ENCODE measurements around the gene ARHGEF28. TPM values are rescaled to one million over a fixed set of nuclear protein-coding genes. Genes with fewer than 3 reads are reported as not detected.

ARHGEF28 gene
- polyA plus RNA-seq, 1 donor from 2014 or later: not detected

DNA sequence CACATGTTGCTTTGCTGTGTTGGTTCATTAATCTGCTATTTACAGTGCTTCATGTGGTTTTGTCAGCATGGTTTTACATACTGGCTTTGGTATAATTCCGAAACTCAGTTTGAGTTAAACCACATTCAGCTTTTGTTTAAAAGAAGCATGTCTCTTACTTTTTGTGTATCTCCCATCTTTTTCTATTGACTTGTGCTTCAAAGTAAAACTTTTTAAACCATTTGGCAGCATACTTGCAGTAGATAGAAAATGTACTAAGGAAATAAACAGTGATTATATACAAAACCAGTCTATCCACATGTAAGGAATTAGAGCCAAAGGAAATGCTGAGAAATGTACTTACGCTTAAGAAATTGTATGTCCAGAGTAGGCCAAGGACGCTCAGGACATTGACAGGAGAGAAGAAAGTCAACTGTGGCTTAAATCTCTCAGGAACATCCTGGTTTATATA lies 286.9 kb downstream of the ARHGEF28 start:
- no peak overlapping the region for H3K4me3 ChIP-seq (ENCODE audit: low read length)
- H3F3A ChIP-seq (ENCODE audit: insufficient read depth, low read length, poor library complexity, severe bottlenecking): no peaks in the 10 kb centered on the region
- no peaks in the 10 kb centered on the region for H3K79me2 ChIP-seq (replicated peaks; ENCODE audit: insufficient read depth, low read length)
- TF ChIP-seq POLR2AphosphoS5 (IDR thresholded peaks at IDR 0.05) (no peak), EP300 (conservative IDR thresholded peaks at IDR 0.05; ENCODE audit: poor library complexity, severe bottlenecking) (no peak), TAF1 (IDR thresholded peaks at IDR 0.05; ENCODE audit: low read depth) (no peak), RAD21 (conservative IDR thresholded peaks at IDR 0.05) (no peak), SMC3 (conservative IDR thresholded peaks at IDR 0.05; ENCODE audit: poor library complexity) (no peak), MXI1 (conservative IDR thresholded peaks at IDR 0.05; ENCODE audit: poor library complexity, severe bottlenecking) (no peak), EZH2 (IDR thresholded peaks at IDR 0.05; ENCODE audit: borderline replicate concordance, insufficient read depth, low read length, poor library complexity, severe bottlenecking) (no peak)
- TF ChIP-seq, protein P1, sequence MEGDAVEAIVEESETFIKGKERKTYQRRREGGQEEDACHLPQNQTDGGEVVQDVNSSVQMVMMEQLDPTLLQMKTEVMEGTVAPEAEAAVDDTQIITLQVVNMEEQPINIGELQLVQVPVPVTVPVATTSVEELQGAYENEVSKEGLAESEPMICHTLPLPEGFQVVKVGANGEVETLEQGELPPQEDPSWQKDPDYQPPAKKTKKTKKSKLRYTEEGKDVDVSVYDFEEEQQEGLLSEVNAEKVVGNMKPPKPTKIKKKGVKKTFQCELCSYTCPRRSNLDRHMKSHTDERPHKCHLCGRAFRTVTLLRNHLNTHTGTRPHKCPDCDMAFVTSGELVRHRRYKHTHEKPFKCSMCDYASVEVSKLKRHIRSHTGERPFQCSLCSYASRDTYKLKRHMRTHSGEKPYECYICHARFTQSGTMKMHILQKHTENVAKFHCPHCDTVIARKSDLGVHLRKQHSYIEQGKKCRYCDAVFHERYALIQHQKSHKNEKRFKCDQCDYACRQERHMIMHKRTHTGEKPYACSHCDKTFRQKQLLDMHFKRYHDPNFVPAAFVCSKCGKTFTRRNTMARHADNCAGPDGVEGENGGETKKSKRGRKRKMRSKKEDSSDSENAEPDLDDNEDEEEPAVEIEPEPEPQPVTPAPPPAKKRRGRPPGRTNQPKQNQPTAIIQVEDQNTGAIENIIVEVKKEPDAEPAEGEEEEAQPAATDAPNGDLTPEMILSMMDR (IDR thresholded peaks at IDR 0.05; ENCODE audit: poor library complexity, severe bottlenecking): no peak
- TF ChIP-seq, protein P2, sequence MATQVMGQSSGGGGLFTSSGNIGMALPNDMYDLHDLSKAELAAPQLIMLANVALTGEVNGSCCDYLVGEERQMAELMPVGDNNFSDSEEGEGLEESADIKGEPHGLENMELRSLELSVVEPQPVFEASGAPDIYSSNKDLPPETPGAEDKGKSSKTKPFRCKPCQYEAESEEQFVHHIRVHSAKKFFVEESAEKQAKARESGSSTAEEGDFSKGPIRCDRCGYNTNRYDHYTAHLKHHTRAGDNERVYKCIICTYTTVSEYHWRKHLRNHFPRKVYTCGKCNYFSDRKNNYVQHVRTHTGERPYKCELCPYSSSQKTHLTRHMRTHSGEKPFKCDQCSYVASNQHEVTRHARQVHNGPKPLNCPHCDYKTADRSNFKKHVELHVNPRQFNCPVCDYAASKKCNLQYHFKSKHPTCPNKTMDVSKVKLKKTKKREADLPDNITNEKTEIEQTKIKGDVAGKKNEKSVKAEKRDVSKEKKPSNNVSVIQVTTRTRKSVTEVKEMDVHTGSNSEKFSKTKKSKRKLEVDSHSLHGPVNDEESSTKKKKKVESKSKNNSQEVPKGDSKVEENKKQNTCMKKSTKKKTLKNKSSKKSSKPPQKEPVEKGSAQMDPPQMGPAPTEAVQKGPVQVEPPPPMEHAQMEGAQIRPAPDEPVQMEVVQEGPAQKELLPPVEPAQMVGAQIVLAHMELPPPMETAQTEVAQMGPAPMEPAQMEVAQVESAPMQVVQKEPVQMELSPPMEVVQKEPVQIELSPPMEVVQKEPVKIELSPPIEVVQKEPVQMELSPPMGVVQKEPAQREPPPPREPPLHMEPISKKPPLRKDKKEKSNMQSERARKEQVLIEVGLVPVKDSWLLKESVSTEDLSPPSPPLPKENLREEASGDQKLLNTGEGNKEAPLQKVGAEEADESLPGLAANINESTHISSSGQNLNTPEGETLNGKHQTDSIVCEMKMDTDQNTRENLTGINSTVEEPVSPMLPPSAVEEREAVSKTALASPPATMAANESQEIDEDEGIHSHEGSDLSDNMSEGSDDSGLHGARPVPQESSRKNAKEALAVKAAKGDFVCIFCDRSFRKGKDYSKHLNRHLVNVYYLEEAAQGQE (IDR thresholded peaks at IDR 0.05; ENCODE audit: borderline replicate concordance): no peak
- H3K4me2 ChIP-seq (ENCODE audit: low read length): no peak overlapping the region
- no peak overlapping the region for H2AFZ ChIP-seq (ENCODE audit: low read depth, low read length)
- no peak overlapping the region for H3K9ac ChIP-seq (ENCODE audit: low read length)
- no peaks in the 10 kb centered on the region for H3K36me3 ChIP-seq (ENCODE audit: insufficient read depth, low read length)
- no peak overlapping the region for H3K27ac ChIP-seq (ENCODE audit: low read length)
- H3K9me2 ChIP-seq (ENCODE audit: insufficient read depth, low read length): no peaks in the 10 kb centered on the region
- H3K27me3 ChIP-seq (ENCODE audit: insufficient read depth, low read depth, low read length): no peaks in the 10 kb centered on the region
- H3K9me3 ChIP-seq (ENCODE audit: low read length): no peaks in the 10 kb centered on the region
- no peaks in the 10 kb centered on the region for H4K20me1 ChIP-seq (ENCODE audit: insufficient read depth)

DNA sequence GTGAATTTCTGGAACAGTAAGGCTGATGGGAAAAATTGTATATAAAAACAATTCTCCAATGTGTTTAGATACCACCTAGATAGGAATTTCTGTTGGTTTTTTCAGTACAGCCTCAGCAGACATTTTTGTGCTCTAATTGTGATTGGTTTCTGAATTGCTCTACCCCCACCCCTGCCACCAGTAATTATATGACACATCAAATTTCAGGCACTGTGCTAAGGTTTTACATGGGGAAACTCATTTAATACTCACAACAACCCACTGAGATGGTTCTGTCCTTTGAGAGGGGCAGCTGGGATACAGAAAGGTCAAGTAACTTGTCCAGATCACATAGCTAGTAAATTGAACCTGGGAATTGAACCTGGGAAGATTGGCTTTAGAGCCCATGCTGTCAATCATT lies 288.0 kb downstream of the ARHGEF28 start:
- Histone ChIP-seq H3K4me2 (ENCODE audit: low read length) (no peak overlapping the region), H3K36me3 (ENCODE audit: insufficient read depth, low read length) (no peaks in the 10 kb centered on the region)

More for the DNA sequence above, 288.0 kb downstream of the ARHGEF28 start:
- Histone ChIP-seq H4K20me1 (ENCODE audit: insufficient read depth) (no peaks in the 10 kb centered on the region), H3F3A (ENCODE audit: insufficient read depth, low read length, poor library complexity, severe bottlenecking) (no peaks in the 10 kb centered on the region), H3K9ac (ENCODE audit: low read length) (no peak overlapping the region), H2AFZ (ENCODE audit: low read depth, low read length) (no peak overlapping the region), H3K9me2 (ENCODE audit: insufficient read depth, low read length) (no peaks in the 10 kb centered on the region), H3K4me3 (ENCODE audit: low read length) (no peak overlapping the region), H3K79me2 (replicated peaks; ENCODE audit: insufficient read depth, low read length) (no peaks in the 10 kb centered on the region), H3K9me3 (ENCODE audit: low read length) (no peaks in the 10 kb centered on the region), H3K27me3 (ENCODE audit: insufficient read depth, low read depth, low read length) (no peaks in the 10 kb centered on the region), H3K27ac (ENCODE audit: low read length) (no peak overlapping the region)
- TF ChIP-seq, protein P1 (IDR thresholded peaks at IDR 0.05; ENCODE audit: poor library complexity, severe bottlenecking): no peak
- TF ChIP-seq EP300 (conservative IDR thresholded peaks at IDR 0.05; ENCODE audit: poor library complexity, severe bottlenecking): no peak
- no peak for TF ChIP-seq SMC3 (conservative IDR thresholded peaks at IDR 0.05; ENCODE audit: poor library complexity)
- no peak for TF ChIP-seq POLR2AphosphoS5 (IDR thresholded peaks at IDR 0.05)
- TF ChIP-seq EZH2 (IDR thresholded peaks at IDR 0.05; ENCODE audit: borderline replicate concordance, insufficient read depth, low read length, poor library complexity, severe bottlenecking): no peak
- no peak for TF ChIP-seq MXI1 (conservative IDR thresholded peaks at IDR 0.05; ENCODE audit: poor library complexity, severe bottlenecking)
- TF ChIP-seq TAF1 (IDR thresholded peaks at IDR 0.05; ENCODE audit: low read depth): no peak
- TF ChIP-seq RAD21 (conservative IDR thresholded peaks at IDR 0.05): no peak
- TF ChIP-seq, protein P2 (IDR thresholded peaks at IDR 0.05; ENCODE audit: borderline replicate concordance): no peak

Measured in neural cell (in vitro differentiated cells).